NK-92 (cell line): ENCODE measurements around the gene SIMC1.
"Not testable (repeated sequence)": the region's sequence is repeated elsewhere in the genome, so short reads cannot be mapped to it uniquely, and the experiment has no call there.

Experiments
- DNase-seq: peaks from one replicate; lab custom pipeline; 2025; ENCODE audit not compliant: unreplicated experiment; lab: John Stamatoyannopoulos, UW

The SIMC1 gene

GRCh38 chr5:176237971-176238644, at the start of gene SIMC1:
Gene SIMC1 (plus strand): TSS chr5:176238424. CDS start chr5:176238509, 85 bp downstream.
- DNase-seq, result not testable (repeated sequence)

DNA sequence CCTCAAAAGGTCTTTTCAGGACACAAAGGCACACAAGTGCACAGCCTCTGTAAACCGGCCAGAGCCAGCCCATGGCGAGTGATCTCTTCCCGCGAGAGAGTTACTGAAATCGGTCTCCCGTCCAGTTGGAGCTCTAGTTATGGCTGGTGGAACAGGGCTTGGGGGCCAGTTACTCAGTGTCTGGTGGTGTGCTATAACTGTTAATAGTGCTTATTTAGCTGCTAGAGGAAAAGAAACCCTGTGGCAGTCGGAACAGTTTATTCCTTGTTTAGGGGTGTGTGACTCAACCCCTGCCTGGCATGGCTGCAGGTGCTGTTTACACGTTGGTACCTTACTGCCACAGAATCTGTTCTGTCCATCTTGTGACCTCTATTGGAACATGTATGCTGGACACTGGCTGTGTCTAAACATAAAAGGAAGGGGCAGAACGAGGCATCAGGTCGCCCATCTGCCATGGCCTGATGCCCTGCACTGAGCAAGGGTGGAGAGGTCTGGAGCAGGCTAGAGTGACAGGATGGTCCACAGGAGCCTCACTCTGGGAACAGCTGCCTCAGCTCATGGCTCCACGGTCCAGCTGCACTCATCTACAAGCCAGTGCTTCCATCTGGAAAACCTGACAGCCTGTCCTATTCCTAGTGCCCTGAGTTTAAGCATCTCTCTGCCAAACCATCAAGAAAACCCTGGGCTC, 49.6 kb upstream of the SIMC1 start:
- no peak for DNase-seq

DNA sequence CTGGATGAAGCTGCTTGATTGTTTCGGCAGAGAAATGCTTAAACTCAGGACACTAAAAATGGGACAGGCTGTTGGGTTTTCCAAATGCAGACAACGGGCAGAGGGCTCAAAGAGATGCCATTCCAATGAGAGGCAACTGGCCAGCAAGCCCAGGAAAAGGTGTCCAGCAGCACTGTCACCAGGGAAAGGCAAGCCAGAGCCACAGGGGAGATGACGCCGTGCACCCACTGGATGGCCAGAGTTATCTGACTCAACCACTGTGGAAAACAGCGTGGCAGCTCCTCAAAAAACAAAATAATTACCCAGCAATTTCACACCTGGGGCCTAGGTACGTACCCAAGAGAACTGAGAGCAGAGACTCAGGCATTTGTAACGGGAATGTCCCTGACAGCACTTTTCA, 48.4 kb upstream of the SIMC1 start:
- no peak for DNase-seq

DNA sequence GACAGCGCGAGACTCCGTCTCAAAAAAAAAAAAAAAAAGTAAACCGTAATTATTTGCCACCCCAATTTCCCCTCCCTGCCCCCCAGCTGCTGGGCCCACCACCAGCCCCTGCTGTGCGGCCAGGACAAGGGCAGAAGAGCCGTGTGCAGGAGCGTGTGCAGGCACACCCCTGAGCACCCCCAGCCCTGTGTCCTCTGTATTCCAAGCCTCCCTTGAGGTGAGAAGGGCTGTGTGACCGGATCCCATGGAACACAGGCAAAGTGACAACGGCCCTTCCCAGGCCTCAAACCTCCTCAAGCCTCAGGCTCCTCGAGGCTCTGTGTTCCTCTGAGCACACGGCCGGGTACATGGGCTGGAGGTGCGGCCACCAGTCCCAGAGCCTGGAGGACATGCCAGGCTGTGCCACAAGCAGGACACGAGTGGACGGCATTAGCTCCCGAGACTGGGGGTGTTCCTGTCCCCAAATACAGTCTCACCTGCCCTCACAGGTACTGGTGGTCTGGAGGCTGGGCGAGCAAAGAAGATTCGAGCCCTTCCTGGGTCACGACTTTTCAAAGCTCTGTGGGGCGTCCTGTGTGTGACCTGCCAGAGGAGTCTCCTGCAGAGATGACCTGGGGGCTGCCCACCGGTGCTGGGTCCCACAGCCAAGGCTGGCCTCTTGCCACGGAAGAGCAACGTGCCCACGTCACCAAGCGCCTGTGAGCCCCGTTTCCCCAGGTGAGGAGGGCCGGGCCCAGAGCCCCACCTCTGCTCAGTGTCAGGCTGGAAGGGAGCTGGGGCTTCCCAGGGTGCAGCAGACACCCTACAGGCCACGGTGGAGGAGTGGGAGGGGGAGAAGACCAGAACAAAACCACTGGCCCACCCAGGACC, 47.1 kb upstream of the SIMC1 start:
- no peak for DNase-seq

DNA sequence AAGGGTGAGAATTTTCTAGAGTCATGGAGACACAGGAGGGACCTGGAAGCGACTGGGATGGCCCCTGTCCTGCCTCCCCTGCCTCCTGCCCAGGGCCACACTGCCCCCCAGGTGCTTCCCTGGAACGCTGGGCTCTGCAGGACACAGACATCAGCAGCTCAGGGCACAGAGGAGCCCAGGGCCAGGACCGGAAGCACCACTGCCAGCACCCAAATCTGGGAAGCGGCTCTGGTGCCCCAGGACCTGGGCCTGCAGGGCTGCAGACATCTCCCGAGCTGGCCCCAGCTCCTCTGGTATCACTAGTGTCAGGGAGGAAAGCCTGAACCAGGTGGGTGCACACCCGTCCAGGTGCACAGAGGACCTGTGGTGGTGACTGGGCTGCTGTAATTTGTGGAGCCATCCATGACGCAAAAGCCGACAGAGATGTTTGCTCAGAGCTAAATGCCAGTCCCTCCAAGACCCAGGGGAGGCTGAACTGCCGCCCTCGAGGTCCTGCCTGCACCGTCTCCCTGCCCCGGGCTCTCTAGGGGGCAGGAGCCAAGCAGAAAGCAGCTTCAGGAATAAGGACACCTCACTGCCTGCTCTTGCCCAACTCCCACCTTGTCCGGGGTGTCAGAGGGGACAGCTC, 46.0 kb upstream of the SIMC1 start:
- no peak for DNase-seq

GRCh38 chr5:176192722-176193117, 45.5 kb upstream of the SIMC1 start:
- not testable (repeated sequence) for DNase-seq

GRCh38 chr5:176193636-176194035, 44.6 kb upstream of the SIMC1 start:
- DNase-seq, result not testable (repeated sequence)

DNA sequence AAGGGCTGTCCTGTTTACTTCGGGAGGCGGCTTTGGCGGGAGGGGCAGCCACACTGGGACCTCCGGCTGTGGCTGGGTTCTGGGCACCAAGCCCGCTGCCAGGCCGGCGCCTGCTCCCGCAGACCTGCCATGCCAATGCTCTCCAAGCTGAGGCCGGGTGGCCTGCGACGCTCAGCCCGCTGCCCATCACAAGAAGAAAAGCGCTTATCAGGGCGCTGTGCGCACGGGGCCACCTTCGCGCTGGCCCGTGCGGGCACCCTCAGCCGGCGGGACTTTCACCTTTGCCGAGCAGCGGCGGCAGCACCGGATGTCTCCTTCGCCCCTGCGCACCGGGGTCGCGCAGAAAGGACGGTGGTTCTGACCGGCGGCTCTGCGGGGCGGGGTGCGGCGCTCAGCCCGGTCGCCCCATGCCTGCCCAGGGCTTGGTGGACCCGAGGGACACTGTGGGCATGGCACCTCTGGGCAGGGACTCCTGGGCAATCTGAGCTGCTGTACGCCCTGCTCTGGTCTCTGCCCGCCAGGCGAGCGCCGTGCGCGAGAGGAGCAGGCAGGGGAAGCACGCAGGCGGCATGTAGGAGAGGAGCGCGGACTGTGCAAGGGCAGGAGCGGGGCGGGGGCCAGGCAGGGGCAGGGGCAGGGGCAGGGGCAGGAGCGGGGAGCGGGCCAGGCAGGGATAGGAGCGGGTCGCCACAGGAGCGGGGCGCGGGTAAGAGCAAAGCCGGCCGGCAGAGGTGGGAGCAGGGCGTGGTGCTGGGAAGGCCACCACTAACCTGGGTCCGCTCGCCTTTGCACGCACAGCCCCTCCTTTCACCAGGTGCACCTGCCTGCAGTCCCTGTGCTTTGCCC, 43.8 kb upstream of the SIMC1 start:
- DNase-seq, result not testable (repeated sequence)

DNA sequence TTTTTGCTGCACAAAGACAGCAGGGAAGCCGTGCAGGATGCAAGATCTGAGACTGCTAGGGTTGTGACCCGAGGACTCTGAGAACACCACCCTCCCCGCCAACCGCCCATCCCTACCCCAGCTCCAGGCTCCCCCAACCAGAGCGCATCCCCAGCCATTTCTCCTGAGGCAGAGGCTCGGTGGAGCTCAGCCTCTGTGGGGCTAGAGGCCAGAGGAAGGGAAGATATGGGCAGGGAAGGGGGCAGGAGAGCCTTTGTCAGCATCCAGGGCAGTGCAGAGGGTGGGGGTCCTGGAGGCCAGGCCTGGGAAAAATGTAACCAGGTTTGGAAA, 43.2 kb upstream of the SIMC1 start:
- not testable (repeated sequence) for DNase-seq

DNA sequence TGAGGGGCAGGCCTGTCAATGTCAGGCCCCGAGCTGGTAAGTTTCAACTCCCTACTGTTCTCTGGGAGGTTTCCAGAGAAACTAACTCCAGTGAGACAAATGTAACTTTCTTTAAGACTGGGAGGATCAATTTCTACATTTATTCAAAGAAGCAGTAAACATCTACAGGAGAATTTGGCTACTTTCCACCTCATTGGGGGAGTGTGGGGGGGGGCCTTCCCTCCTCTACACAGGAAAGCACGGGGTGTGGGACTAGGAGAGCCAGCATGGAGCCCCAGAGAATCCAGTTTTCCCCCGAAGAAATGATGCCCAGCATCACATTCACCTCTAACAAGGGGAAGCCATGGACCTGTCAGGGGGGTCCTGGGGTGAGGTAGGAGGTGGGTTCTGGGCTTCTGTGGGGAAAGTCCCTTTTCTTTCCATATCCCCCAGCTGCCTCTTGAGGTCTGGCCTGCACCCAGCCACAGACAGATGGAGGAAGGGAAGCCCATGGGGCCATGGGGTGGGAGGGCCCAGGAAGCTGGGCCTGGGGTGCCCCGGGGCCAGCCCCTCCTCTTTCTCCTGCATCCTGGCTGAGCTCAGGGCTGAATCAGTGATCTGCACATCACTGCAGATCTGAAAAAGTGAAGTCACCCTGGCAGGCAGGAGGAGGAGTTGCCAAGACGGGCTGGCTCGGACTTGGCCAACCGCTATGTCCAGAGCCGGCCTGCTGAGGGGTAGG, 42.6 kb upstream of the SIMC1 start:
- DNase-seq, result not testable (repeated sequence)

- DNase-seq, result not testable (repeated sequence)
Observed at GRCh38 chr5:176196781-176197180, 41.4 kb upstream of the SIMC1 start.

DNA sequence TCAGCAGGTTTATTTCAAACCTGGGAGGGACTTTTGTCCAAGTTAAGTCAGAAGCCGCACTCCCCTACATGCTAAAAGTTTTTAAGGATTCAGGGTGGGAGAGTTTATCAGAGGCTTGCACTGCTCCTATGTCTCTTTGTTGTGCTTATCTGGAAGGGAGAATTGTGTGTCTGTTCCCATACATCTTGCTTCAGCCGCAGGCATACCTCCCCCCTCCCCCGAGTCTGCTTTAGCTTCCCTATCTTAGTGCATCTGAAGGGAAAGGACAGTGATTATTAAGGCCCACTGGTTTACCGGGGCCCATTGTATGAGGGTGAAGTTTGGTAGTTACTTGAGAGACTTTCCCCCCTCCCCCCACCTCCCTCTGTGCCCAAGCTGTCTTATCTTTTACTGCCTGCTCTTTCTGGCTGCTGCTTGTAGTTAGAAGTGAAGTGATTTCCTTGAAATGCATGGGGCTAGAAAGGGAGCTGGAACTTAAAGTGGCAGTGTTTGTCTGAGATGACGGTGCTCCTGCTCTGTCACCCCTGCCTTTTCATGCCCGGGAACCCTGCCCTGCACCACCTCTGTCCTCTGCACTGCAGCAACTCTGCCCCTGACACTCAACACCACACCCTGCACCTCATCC, 40.9 kb upstream of the SIMC1 start:
- DNase-seq, result not testable (repeated sequence)

DNA sequence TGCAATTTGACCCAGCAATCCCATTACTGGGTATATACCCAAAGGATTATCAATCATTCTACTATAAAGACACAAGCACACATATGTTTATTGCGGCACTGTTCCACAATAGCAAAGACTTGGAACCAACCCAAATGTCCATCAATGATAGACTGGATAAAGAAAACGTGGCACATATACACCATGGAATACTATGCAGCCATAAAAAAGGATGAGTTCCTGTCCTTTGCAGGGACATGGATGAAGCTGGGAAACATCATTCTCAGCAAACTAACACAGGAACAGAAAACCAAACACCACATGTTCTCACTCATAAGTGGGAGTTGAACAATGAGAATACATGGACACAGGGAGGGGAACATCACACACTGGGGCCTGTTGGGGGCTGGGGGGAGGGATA, 39.9 kb upstream of the SIMC1 start:
- DNase-seq, result not testable (repeated sequence)

DNA sequence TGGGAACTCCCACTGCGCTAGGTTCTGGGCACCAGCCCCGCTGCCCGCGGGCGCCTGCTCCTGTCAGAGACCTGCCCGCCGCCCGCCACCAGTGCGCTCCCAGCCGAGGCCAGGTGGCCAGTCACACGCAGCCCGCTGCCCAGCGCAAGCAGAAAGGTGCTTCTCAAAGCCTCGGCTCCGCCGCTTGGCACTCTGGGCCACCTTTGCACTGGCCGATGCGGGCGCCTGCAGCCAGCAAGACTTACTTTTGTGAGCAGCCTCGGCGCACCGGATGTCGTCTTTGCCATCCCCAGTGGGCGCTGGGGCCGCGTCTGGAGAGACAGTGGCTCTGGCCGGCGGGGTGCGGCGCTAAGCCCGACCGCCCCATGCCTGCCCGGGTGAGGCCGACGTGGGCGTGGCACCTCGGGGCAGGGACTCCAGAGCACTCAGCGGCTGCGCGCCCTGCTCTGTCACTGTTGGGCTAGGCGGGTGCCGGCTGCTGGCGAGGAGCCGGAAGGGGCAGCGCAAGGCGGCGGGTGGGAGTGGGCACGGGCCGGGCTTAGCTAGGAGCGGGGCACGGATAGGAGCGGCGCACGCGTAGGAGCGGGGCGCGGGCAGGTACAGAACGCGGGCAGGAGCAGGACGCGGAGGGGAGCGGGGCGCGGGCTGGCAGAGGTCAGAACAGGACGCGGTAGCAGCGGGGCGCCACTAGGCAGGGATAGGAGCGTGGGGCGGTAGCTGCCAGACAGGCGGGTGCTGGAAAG, 39.1 kb upstream of the SIMC1 start:
- DNase-seq, result not testable (repeated sequence)

GRCh38 chr5:176199803-176200399, 38.3 kb upstream of the SIMC1 start:
- DNase-seq, result not testable (repeated sequence)

DNA sequence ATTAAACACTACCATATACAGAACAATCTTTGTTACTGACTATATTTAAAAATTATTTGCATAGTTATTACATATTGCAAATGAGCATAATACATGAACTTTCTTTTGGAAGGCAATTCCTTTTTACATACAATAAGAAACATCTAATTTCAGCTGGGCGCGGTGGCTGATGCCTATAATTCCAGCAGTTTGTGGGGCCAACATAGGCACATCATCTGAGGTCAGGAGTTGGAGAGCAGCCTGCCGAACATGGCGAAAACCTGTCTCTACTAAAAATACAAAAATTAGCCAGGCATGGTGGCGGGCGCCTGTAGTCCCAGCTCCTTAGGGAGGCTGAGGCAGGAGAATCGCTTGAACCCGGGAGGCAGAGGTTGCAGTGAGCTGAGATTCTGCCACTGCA, 36.4 kb upstream of the SIMC1 start:
- DNase-seq, result no peak

DNA sequence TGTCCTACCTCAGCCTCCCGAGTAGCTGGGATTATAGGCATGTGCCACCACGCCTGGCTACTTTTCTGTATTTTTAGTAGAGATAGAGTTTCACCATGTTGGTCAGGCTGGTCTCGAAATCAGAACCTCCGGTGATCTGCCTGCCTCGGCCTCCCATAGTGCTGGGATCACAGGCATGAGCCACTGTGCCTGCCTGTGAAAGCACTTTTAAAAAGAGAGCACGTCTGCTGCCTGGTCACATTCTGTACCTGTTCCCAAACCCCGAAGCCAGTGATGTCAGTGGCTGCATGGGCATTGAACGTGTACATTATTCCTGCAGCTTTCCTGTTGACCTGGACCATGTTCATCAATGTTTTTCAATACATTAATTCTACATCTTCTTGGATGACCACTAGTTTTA, 35.1 kb upstream of the SIMC1 start:
- DNase-seq, result no peak

DNA sequence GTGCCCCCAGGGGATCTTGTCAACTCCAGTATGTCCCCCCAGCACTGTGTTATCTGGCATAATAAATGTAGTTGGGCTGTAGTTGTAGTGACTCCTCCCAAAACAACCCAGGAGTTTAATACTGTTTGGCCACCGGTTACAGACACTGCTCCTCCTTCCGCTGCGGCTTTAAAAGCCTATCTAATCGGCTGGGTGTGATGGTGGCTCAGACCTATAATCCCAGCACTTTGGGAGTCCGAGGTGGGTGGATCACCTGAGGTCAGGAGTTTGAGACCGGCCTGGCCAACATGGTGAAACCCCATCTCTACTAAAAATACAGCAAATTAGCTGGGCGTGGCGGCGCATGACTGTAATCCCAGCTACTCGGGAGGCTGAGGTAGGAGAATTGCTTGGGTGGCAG, 34.7 kb upstream of the SIMC1 start:
- not testable (repeated sequence) for DNase-seq
